Stimulated activated CD8-positive, alpha-beta memory T cell treated with anti-CD3 and anti-CD28 coated beads, Interleukin-12 subunit alpha, Interleukin-12 subunit beta, amount 100 ng/mL, for 24 hours (primary cell): ENCODE data around the gene CMTM3.
"Not testable (repeated sequence)": the region's sequence is repeated elsewhere in the genome, so short reads cannot be mapped to it uniquely, and the experiment has no call there.

Experiments used
- DNase-seq: peaks from one replicate; pipeline ENCODE4 v3.0.0-alpha.2; 2020; ENCODE audit errors: extremely low read depth

The CMTM3 gene

GRCh38 chr16:66585481-66586239 is 18.8 kb upstream of the CMTM3 start:
- DNase-seq: no peak

GRCh38 chr16:66587881-66588600 is 16.5 kb upstream of the CMTM3 start:
- no peak for DNase-seq

GRCh38 chr16:66588981-66589713 is 15.4 kb upstream of the CMTM3 start:
- DNase-seq: no peak

- DNase-seq: no peak
Measured at GRCh38 chr16:66590322-66590721, 14.2 kb upstream of the CMTM3 start.

- no peak for DNase-seq
Measured at GRCh38 chr16:66591018-66591417, 13.5 kb upstream of the CMTM3 start.

- DNase-seq: no peak
Measured at GRCh38 chr16:66592241-66592640, 12.3 kb upstream of the CMTM3 start.

- DNase-seq: no peak
Measured at GRCh38 chr16:66592814-66593213, 11.7 kb upstream of the CMTM3 start.

- no peak for DNase-seq
Measured at GRCh38 chr16:66594739-66595138, 9.8 kb upstream of the CMTM3 start.

- not testable (repeated sequence) for DNase-seq
Measured at GRCh38 chr16:66596559-66596958, 7.9 kb upstream of the CMTM3 start.

GRCh38 chr16:66596986-66597848 is 7.3 kb upstream of the CMTM3 start:
- no peak for DNase-seq

- DNase-seq: no peak
Measured at GRCh38 chr16:66598111-66598510, 6.4 kb upstream of the CMTM3 start.

GRCh38 chr16:66599726-66600125 is 4.8 kb upstream of the CMTM3 start:
- DNase-seq: no peak

- no peak for DNase-seq
Measured at GRCh38 chr16:66600477-66600876, 4.0 kb upstream of the CMTM3 start.

- DNase-seq: no peak
Measured at GRCh38 chr16:66601471-66601870, 3.0 kb upstream of the CMTM3 start.

GRCh38 chr16:66603537-66604375 is 748 bp upstream of the CMTM3 start:
- no peak for DNase-seq

GRCh38 chr16:66605177-66605978 is 874 bp downstream of the CMTM3 start:
- DNase-seq: no peak

GRCh38 chr16:66605979-66606751 is 1.7 kb downstream of the CMTM3 start:
- no peak for DNase-seq

- DNase-seq: peak; percentile 66
Measured at GRCh38 chr16:66608241-66609138, 4.0 kb downstream of the CMTM3 start.
